Activated T-helper 1 cell treated with anti-CD3 and anti-CD28 coated beads, Interleukin-2, amount 50 U/mL, for 16 hours (primary cell): ENCODE results near the gene FAM53B.

Experiments used
- DNase-seq, 2 donors: peaks; one replicate each; pipeline ENCODE4 v3.0.0-alpha.2; 2020; ENCODE audit warnings: low read depth in 1 of 2, low spot score in 1 of 2

FAM53B gene

GRCh38 chr10:124587811-124588211 lies 156.4 kb downstream of the FAM53B start:
- DNase-seq = no peak

- DNase-seq = no peak
Measured at GRCh38 chr10:124586142-124586541, 158.0 kb downstream of the FAM53B start.

- DNase-seq = no peak
Measured at GRCh38 chr10:124579011-124579399, 165.2 kb downstream of the FAM53B start.

GRCh38 chr10:124578231-124579010 lies 165.8 kb downstream of the FAM53B start:
- no peak for DNase-seq

- no peak for DNase-seq
Measured at GRCh38 chr10:124577651-124578050, 166.5 kb downstream of the FAM53B start.

- no peak for DNase-seq
Measured at GRCh38 chr10:124576526-124577420, 167.4 kb downstream of the FAM53B start.

GRCh38 chr10:124575107-124576035 lies 168.8 kb downstream of the FAM53B start:
- no peak for DNase-seq

- no peak for DNase-seq
Measured at GRCh38 chr10:124574456-124575070, 169.6 kb downstream of the FAM53B start.

- no peak for DNase-seq
Measured at GRCh38 chr10:124573726-124574455, 170.3 kb downstream of the FAM53B start.

GRCh38 chr10:124572751-124573150 lies 171.4 kb downstream of the FAM53B start:
- no peak for DNase-seq

GRCh38 chr10:124570646-124571045 lies 173.5 kb downstream of the FAM53B start:
- no peak for DNase-seq

GRCh38 chr10:124569623-124570470 lies 174.3 kb downstream of the FAM53B start:
- DNase-seq = no peak
